Measurements from ENCODE around the gene ZNF385C.

DNA sequence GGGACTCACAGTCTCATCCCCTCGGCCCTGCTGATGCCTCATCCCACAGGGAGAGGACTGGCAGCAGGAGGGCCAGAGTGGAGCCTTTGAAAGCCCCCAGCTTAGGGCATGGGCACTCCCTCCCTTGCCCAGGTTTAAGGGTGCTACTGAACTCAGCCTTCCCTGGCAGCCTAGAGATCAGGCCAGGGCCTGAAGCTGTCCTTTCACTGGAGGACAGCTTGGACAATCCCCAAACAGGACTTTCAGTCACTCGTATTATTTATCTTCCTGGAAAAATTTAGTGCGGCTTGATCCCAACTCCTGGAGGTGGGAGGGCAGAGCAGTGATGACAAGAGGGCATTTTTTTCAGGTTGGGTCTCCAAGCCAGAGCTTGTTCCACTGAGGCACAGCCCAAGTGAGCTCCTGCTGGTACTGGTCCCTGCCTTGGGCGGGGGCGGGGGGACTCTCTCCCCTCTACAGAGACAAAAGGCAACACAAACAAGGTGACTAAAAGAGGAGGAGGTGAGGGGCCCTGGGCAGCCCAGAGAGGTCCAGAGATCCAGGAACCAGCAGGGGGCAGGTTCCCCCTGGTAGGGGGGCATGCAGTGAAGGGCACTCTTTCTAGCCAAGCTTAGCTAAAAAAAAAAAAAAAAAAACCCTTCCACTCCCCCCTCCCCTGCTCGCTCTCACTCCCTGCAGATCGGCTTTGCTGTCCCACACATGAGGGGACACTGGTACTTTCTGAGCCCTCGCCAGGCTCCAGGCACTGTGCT is 1.7 kb downstream of the ZNF385C start:
- TF ChIP-seq, protein P1, sequence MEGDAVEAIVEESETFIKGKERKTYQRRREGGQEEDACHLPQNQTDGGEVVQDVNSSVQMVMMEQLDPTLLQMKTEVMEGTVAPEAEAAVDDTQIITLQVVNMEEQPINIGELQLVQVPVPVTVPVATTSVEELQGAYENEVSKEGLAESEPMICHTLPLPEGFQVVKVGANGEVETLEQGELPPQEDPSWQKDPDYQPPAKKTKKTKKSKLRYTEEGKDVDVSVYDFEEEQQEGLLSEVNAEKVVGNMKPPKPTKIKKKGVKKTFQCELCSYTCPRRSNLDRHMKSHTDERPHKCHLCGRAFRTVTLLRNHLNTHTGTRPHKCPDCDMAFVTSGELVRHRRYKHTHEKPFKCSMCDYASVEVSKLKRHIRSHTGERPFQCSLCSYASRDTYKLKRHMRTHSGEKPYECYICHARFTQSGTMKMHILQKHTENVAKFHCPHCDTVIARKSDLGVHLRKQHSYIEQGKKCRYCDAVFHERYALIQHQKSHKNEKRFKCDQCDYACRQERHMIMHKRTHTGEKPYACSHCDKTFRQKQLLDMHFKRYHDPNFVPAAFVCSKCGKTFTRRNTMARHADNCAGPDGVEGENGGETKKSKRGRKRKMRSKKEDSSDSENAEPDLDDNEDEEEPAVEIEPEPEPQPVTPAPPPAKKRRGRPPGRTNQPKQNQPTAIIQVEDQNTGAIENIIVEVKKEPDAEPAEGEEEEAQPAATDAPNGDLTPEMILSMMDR (IDR thresholded peaks at IDR 0.05), result no peak
- TF ChIP-seq POLR2A (IDR thresholded peaks at IDR 0.05), result no peak
